Lung microvascular endothelial cell (primary cell): ENCODE results near the gene GPHN. TPM values are rescaled to one million over a fixed set of nuclear protein-coding genes. Genes with fewer than 3 reads are reported as not detected.
"Not testable (repeated sequence)": the region's sequence is repeated elsewhere in the genome, so short reads cannot be mapped to it uniquely, and the experiment has no call there.

Experiments used
- DNase-seq, 2 donors: peaks; one replicate each; pipeline versions ENCODE4 v3.0.0 to v3.0.0-alpha.2; 2010; ENCODE audit warnings: low read depth in 2 of 2
- total RNA-seq: library from RNA; depleted of rRNA; stranded (reverse); fragments of >200 nt; gene quantifications from 2 replicates; pipeline ENCODE4 v1.2.1, GENCODE V29; 2014

GPHN gene
- total RNA-seq, 1 donor from 2014 or later, result 7.1 TPM

DNA sequence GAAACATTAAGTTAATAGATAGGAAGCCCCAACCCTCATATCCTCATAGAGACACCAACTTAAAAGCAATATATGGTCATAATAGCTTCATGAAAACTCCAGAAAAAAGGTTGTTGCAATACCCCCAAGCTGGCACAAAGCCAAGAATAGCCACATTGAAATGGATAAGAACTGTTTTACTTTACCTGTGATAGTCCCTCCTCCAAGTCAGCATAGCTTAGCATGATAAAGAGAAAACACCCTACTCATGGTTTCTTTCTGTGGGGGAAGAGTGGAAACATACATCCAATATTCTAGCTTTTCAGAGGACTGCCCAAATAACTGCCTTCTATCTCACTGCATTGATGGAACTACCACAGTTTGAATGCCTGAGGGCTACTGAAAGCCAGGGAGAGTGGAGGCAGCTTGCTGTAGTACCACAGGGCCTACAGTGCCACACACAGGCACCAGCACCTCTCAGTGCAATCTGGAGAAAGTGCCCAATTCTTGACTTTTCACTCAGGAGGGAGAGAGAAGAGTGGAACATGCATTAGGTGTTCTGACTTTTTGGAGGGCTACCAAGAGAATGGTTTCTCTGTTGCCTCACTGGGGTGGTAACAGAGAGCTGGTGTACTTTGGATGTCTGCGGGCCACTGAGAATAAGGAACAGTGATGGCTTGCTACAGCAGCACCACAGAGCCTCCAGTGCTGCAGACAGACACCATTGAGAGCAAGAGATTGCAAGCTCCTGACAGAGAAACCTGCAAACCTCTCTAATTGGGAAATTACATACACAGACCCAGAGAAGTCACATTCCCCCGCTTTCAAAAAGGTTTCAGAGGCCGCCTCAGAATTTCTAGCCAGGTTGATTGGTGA lies 524.2 kb downstream of the GPHN start:
- no peak for DNase-seq

DNA sequence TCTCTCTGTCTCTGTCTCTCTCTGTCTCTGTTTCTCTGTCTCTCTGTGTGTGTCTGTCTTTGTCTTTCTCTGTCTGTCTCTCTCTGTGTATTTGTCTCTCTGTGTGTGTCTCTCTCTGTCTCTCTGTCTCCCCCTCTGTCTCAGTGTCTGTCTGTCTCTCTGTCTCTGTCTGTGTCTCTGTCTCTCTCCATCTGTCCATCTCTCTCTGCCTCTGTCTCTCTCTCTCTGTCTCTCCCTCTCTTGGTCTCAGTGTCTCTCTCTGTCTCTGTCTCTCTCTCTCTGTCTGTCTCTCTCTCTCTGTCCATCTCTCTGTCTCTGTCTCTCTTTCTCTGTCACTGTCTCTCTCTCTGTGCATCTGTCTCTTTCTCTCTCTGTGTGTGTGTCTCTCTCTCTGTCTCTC lies 537.5 kb downstream of the GPHN start:
- DNase-seq, result no peak

DNA sequence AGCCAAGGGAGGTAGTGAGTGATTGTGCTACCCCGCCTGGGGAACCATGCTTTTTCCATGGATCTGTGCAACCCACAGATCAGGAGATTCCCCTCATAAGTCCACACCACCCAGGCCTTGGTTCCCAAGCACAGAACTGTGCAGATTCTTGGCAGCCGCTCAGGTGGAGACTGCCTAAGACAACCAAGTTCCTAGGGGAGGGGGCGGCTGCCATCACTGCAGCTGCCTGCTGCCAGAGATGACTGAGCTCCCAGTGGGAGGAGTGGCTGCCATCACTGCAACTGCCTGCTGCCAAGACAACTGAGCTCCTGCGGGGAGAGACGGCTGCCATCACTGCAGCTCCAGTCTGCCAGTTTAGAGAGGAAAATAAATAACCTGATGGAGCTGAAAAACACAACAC lies 542.9 kb downstream of the GPHN start:
- DNase-seq, result no peak

DNA sequence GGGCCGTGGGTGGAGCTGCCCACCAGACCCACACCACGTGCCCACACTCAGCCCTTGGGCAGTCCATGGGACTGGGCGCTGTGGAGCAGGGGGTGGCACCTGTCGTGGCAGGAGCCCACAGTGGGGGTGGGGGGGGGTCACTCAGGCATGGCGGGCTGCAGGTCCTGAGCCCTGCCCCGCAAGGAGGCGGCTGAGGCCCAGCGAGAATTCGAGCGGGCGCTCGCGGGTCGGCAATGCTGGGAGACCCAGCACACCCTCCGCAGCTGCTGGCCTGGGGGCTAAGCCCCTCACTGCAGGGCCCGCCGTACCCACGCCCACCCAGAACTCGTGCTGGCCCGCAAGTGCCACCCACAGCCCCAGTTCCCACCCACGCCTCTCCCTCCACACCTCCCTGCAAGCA lies 548.7 kb downstream of the GPHN start:
- DNase-seq, result no peak

DNA sequence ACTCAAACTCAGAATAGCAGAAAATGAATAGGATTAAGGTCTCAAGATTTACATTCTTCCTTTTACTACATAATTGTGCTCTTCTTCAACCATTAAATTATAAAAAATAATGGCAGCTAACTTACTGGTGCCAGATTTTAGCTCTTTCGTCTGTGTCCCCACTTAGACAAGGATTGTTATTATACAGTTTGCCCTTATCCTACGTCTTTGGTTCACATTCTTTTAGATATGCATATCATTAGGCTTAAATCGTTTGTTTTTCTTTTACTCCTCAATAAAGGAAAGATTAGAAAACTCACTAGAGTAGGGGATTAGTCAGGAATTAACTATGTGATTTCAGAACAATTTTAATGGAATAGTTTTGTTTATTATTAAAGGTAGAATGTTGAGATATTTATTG lies 551.6 kb downstream of the GPHN start:
- no peak for DNase-seq

DNA sequence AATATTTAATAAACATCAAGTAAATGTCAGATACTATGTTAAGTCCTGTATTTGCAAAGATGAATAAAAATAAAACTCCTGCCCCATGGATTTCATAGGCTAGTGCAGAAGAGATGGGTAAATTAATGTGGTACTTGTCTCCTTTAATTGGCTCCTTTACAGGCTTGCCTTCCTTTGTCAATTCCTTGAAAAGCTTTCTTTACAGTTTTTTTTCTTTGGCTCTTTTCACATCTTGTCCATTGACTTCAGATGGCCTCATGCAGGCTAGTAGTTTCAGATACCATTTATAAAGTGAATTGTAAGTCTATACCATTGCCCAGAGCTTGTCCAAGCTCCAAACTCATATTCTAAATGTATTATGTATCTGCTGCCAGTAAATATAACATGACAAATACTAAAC lies 552.6 kb downstream of the GPHN start:
- DNase-seq, result no peak

DNA sequence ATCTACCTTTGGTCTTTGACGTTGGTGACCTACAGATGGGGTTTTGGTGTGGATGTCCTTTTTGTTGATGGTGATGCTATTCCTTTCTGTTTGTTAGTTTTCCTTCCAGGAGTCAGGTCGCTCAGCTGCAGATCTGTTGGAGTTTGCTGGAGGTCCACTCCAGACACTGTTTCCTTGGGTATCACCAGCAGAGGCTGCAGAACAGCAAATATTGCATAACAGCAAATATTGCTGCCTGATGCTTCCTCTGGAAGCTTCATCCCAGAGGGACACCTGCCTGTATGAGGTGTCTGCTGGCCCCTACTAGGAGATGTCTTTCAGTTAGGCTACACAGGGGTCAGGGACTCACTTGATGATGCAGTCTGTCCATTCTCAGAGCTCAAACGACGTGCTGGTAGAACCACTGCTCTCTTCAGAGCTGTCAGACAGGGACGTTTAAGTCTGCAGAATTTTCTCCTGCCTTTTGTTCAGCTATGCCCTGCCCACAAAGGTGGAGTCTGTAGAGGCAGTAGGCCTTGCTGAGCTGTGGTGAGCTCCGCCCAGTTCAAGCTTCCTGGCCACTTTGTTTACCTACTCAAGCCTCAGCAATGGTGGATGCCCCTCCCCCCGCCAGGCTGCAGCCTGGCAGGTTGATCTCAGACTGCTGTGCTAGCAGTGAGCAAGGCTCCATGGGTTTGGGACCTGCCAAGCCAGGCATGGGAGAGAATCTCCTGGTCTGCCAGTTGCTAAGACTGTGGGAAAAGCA lies 559.3 kb downstream of the GPHN start:
- DNase-seq, result not testable (repeated sequence)

DNA sequence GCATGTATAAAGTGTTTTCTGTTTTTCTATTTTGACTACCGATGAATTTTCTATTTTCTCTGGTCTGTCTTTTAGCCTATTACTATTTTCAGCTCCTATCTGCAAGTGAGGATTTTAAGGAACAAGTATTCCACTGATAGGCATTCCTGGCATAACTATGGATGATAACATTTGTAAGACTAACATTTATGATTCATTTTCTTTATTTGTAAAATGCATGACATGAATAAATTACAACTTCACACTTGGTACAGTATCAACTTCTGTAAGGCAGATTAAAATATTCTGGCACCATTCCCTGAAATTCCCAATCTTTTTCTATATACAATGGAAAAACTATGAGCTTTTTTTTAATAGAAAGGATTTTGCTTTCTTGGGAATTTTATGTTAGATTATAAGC lies 560.3 kb downstream of the GPHN start:
- DNase-seq, result no peak

DNA sequence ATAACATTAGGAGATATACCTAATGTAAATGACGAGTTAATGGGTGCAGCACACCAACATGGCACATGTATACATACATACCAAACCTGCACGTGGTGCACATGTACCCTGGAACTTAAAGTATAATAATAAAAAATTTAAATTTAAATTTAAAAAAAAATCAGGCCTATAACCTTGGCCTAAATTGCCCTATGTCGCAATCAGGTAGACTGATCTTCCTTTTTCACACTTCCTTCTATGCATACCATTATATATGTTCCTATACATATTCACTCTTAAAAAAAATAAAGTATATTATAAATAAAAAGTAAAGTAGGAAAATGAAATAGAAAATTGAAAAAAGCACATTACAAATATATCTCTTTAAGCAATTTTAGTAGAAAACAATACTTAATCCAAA lies 563.6 kb downstream of the GPHN start:
- no peak for DNase-seq

DNA sequence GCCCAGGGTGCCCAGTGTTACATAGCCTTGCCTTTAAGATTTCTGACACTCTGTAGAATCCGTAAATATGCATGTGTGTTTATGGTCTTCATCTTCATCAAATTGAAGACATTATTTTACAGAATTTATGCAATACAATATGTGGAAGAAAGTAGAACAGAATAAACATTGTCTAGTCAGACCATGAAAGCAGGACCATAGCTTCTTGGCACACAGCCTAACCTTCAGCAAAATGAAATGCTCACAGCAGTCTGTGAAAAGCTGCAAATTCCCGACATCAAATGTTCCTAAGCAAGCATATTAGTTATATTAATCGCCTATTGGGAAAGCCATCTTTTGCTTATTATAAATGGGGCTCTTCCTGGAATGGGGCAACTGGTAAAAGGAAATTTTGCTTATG lies 570.0 kb downstream of the GPHN start:
- no peak for DNase-seq

DNA sequence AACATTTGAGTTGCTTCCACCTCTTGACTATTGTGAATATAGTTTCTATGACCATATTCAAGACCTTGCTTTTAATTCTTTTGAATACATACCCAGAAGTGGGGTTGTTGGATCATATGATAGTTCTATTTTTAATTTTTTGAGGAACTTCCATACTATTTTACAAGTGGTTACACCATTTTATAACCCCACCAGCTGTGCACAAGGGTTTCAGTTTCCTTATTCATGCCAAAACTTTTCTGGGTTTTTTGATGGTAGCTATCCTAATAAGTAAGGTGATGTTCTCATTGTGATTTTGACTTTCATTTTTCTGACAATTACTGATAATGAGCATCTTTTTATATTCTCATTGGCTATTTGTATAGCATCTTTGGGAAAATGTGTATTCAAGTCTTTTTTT lies 571.9 kb downstream of the GPHN start:
- no peak for DNase-seq

DNA sequence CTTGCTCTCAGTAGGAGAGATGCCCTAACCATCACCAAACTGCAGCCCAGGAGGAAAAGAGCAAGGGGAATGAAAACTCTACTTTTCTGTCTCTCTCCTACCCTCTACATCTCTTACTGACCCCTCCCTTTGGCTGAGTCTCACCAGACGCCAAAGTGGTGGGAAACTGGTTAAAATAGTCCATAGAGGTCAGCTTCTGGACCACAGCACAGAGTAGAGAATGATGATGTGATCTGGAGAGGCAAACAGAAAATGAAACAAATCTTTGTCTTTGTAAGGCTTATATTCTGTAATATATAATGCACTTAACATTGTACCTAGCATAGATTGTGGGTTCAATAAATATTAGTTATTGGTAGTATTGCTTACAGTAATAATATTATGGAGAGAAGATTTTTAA lies 600.3 kb downstream of the GPHN start:
- DNase-seq, result no peak

DNA sequence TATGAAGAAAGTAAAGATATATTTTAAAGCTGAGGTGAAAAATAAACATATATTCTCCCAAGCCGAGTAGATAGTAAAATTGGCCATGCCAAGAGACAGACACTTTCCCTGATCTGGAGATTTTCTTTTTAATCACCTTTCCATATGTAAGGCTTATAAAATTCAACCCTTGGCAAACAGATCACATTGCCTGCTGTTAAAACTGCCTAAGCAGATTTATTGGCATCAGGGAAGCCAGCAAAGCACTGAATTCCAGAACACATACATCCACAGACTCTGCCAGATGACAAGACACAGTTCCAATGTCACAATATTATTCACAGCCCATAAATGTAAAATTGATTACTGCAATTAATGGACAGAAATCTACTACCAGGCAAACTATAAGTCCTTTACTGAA lies 603.1 kb downstream of the GPHN start:
- DNase-seq, result no peak

DNA sequence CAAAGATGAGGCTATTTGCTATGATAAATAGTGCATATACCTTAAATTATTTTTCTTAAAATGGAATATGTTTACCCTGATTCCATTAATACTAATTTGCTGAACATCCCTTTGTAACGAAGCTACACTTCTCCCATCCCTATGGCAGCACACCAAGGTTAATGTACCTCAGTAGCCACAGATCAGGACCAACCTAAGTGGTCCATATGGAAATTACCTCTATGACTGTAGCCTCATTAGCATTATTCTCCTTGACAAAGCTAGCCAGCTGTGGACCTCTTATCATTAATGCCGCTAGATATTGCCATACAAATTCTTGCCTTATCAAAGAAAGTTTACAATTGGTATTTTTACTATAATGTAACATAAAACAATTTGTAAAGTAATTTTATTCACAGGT lies 604.4 kb downstream of the GPHN start:
- DNase-seq, result no peak

DNA sequence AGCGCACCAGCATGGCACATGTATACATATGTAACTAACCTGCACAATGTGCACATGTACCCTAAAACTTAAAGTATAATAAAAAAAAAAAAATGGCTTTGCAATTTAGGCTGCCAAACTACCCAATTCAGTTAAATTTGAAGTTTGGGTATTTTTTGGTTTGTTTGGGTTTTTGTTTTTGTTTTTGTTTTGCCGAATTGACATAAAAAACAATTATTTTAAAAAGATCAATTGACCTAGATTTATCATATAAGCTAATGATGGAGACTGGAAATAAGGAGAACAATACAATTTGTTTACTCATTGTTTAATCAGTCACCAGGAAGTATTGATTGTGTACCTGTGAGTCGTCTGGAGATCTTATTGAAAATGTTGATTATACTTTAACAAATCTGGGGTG lies 619.2 kb downstream of the GPHN start:
- no peak for DNase-seq

DNA sequence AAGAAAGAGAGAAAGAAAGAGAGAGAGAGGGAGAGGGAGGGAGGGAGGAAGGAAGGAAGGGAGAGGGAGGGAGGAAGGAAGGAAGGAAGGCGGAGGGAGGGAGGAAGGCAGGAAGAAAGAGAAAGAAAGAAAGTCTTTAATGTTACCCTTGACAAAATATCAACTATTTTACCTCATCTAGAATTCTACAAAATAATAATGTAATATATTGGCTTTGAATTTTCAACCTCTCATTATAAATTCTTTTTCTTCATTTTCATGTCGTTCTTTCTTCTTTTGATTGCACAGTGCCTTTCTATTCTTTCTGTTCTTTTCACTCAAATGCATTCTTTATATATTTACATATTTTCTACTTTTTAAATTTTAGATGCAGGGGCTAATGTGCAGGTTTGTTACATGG lies 621.8 kb downstream of the GPHN start:
- DNase-seq, result no peak

DNA sequence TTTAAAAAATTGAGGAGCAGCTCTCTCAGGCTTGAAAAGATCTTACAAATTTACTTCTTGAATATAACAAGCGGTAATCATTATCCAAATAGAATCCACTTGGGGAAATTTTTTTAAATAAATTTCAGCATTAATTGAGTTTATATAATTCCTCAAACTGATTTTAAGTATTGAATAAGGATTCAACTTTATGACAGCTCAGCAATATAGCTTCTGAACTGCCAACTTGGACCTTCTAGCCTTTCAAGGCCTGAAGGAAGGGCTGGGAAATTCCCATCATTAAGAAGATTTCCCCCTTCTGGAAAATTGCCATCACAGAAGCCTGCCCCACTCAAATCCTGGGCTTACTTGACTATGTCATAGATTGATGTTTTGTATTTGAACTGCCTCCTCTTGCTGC lies 623.7 kb downstream of the GPHN start:
- peak in 1 of 2 donors; percentile 16 for DNase-seq

DNA sequence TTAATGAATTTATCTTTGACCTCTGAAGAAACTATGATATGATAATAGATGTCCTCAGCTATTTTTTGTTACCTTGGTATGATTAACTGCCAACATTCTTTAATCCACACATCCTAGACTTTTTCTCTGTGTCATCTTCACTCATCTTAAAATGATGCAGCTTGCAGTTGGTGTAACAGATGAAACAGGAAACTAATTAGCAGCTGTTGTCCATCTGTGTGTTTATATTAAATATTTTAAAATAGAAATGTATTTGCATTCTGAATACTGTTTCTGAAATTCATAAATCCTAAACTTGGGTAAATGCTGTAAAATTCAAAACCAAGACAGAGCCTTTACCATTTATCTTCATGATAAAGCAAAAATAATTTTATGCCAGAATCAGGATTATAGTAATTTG lies 625.2 kb downstream of the GPHN start:
- DNase-seq, result no peak

DNA sequence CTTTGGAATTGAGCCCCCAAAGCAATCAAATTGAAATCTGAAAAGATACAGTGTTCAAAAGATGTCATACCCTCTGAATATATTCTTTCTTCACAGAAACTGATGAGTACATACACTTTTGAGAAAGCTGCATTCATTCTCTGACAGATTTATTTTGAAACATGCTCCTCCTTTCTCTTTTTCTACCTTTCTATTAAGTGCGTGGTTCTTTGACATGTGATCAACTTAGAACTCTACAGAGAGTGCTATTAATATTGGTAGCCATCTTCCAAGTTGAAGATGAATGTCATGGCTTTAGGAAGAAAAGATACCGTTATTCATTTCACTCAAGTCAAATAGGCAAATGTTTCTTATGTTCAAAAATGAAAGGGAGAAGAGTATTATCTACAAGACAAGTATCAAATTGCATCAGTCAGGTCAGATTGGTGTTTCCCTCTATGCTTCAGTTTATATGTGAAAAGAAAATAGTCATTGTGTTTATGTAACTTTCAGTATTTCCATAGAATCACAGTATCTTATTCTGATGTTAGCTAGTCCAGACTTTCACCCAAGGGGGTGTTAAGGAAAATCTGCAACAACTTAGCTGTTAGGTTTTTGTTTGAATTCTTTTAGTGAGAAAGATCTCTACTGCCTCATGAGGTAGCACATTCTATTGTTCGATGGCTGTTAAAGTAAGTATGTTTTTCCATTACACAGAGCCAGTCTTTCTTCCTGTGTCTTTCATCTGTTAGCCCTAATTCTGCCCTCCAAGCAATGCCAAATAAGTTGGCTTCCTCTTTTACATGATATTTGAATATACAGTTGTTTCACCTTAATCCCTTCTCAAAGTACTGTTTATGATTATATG lies 625.9 kb downstream of the GPHN start:
- peak in 1 of 2 donors; percentile 85 for DNase-seq

DNA sequence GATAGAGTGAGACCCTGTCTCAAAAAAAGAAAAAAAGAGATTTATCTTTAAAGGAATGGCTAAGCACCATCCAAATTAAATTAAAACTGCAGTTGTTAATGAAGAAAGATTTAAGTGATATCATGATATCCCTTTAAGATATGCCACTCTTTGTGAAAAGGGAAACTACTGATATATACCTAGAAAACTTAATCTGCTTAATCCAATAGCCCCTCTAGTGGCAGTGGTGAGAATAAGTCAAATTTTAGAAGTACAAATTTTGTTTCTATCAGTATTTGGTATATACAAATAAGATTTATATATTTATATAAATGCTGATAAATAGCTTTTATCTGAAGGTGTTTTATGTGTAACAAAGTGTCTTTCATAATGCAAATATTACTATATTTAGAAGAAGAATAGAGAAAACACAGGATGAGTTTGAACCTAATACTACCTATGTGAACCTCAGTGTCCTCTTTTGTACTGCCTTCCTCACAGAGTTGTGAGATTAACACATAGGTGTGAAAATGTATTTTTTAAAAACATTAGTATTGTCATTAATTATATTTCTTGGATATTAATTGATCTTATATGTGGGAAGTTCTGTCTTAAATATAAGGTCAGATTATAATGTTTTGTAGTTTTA lies 629.9 kb downstream of the GPHN start:
- peak; percentile 3 to 43 for DNase-seq

DNA sequence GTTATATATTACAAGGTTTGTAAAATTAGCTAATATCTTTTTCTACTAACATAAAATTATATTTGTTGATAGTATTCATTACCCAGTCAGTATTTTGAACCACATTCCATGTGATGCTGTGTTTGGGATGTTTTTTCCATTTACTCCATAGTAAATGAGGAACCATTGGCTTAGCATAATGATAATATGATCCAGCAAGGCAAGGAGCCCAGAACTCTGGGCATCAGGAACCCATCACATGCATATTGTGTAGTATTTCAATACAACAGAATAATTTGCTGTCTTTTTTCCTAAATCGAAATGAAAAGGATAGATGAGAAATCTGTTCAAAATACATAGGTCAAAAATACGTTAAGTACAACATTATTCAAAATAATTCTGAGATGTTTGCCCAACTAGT lies 632.6 kb downstream of the GPHN start:
- DNase-seq, result no peak
